K562 (cell line): Measurements from ENCODE around the gene MMP26. TPM values are rescaled to one million over a fixed set of nuclear protein-coding genes. Genes with fewer than 3 reads are reported as not detected.

Experiments used
- ATAC-seq: fragments of 200-7000 bp; cut with Tn5 transposase; 3 replicates; pipeline ENCODE4 v1.9.1; 2020; ENCODE audit warnings: moderate library complexity
- BruUV-seq: library from RNA; stranded (reverse); fragments of 400-500 nt; replicated peaks from 2 replicates; lab custom pipeline; 2021; lab: Mats Ljungman, UMichigan
- CTCF ChIA-PET: fragments of 300-600 bp; formaldehyde crosslinking; extraction: SDS; loops from one replicate; lab custom pipeline; 2021; ENCODE audit warnings: low intra/inter-chr PET ratio; lab: Yijun Ruan, JAX
- POLR2A ChIA-PET: fragments of 300-600, 350-650 bp; sonication (Branson Sonifier 250); formaldehyde crosslinking; extraction: SDS; loops from one replicate; lab custom pipeline; 2021; ENCODE audit warnings: antibody characterized with exemption, inconsistent platforms; lab: Yijun Ruan, JAX
- DNase-seq, 4 experiments: peaks; one replicate each; pipeline versions ENCODE4 v3.0.0 to v3.0.0-alpha.2; 2011 to 2018; ENCODE audit warnings: low spot score in 3 of 4, mixed read lengths in 3 of 4; ENCODE audit errors: extremely low read depth in 1 of 4
- FAIRE-seq: peaks from 2 replicates; lab custom pipeline; 2011; peaks lifted over from hg19 to GRCh38; lab: Jason Lieb, UNC
- H2AFZ ChIP-seq: 2 replicates; pipeline ENCODE4 v1.6.0; 2011; ENCODE audit warnings: low read depth, low read length, control low read depth, inconsistent platforms
- H3K27ac ChIP-seq: fragments of 200-600 bp; 3 replicates; pipeline ENCODE4 v1.8.0; 2011; ENCODE audit warnings: low read depth, mild to moderate bottlenecking, control low read depth, inconsistent platforms, low read length, moderate library complexity, mixed read lengths; ENCODE audit errors: extremely low read depth
- H3K27me3 ChIP-seq, 2 experiments: fragments of 300-600 bp in 1 of 2; 2 replicates in 1 of 2; 3 replicates in 1 of 2; pipeline versions ENCODE4 v1.6.0 to v1.8.0; 2011; ENCODE audit warnings: inconsistent platforms in 2 of 2, low read length in 2 of 2, mild to moderate bottlenecking in 1 of 2, mixed read lengths in 1 of 2, moderate library complexity in 1 of 2; ENCODE audit not compliant: control insufficient read depth in 2 of 2, insufficient read depth in 2 of 2
- H3K36me3 ChIP-seq: fragments of 300-600 bp; 3 replicates; pipeline ENCODE4 v1.8.0; 2011; ENCODE audit warnings: mild to moderate bottlenecking, low read length, inconsistent platforms; ENCODE audit not compliant: control insufficient read depth, insufficient read depth
- H3K4me1 ChIP-seq, 2 experiments: fragments of 200-600 bp in 1 of 2; replicated peaks in 1 of 2; 2 replicates in 1 of 2; 3 replicates in 1 of 2; pipeline versions ENCODE4 v1.5.1 to v1.8.0; 2011; ENCODE audit warnings: inconsistent platforms in 2 of 2, low read length in 2 of 2, mild to moderate bottlenecking in 1 of 2, mixed read lengths in 1 of 2, moderate library complexity in 1 of 2; ENCODE audit not compliant: control insufficient read depth in 2 of 2, insufficient read depth in 2 of 2
- H3K4me2 ChIP-seq: 2 replicates; pipeline ENCODE4 v1.6.1; 2011; ENCODE audit warnings: low read length, control low read depth, inconsistent platforms, mixed read lengths; ENCODE audit not compliant: insufficient read depth
- H3K4me3 ChIP-seq: fragments of 200-600 bp; sonication (generic), shearing (Covaris generic); 2 replicates; pipeline ENCODE4 v1.5.1; 2016; ENCODE audit warnings: control low read depth, inconsistent platforms
- H3K79me2 ChIP-seq: fragments of 200-600 bp; 3 replicates; pipeline ENCODE4 v1.8.0; 2011; ENCODE audit warnings: low read length, inconsistent platforms; ENCODE audit not compliant: control insufficient read depth, insufficient read depth
- H3K9ac ChIP-seq, 2 experiments: 2 replicates each; pipeline versions ENCODE4 v1.6.0 to v1.6.1; 2011; ENCODE audit warnings: low read depth in 2 of 2, low read length in 2 of 2, control low read depth in 1 of 2, inconsistent platforms in 1 of 2, mild to moderate bottlenecking in 1 of 2, mixed read lengths in 1 of 2; ENCODE audit not compliant: insufficient read depth in 1 of 2
- H3K9me1 ChIP-seq: one replicate; pipeline ENCODE4 v1.6.0; 2011; ENCODE audit warnings: inconsistent platforms, mild to moderate bottlenecking, low read length, moderate library complexity; ENCODE audit not compliant: control insufficient read depth, insufficient read depth
- H3K9me3 ChIP-seq: replicated peaks from 2 replicates; pipeline ENCODE4 v1.5.1; 2011; ENCODE audit warnings: low read depth, low read length, inconsistent platforms; ENCODE audit not compliant: control insufficient read depth, insufficient read depth
- H4K20me1 ChIP-seq: replicated peaks from 2 replicates; pipeline ENCODE4 v1.6.1; 2011; ENCODE audit warnings: low read length, inconsistent platforms, mixed read lengths; ENCODE audit not compliant: control insufficient read depth, insufficient read depth
- CLOCK ChIP-seq: fragments of 250-450 bp; sonication (Bioruptor Pico); IDR thresholded peaks from 2 replicates; pipeline ENCODE4 v1.4.0; 2020; ENCODE audit warnings: mild to moderate bottlenecking, moderate library complexity, borderline replicate concordance
- KAT2B ChIP-seq: IDR thresholded peaks from one replicate; pipeline ENCODE4 v1.6.1; 2012; ENCODE audit warnings: low read depth, mild to moderate bottlenecking, control low read depth, inconsistent platforms, low read length, moderate library complexity
- MCM5 ChIP-seq: fragments of 450-650 bp; IDR thresholded peaks from 2 replicates; pipeline ENCODE4 v1.6.1; 2016; ENCODE audit warnings: low read depth
- MXI1 ChIP-seq: IDR thresholded peaks from 2 replicates; pipeline ENCODE4 v1.6.1; 2011; ENCODE audit warnings: low read depth, mild to moderate bottlenecking, improper control_type of control experiment, low read length
- NRF1 ChIP-seq, 2 experiments: fragments of 450-650 bp; IDR thresholded peaks in 1 of 2; conservative IDR thresholded peaks in 1 of 2; 2 replicates each; pipeline ENCODE4 v1.6.1; 2014; ENCODE audit warnings: mild to moderate bottlenecking in 2 of 2
- RBM22 ChIP-seq: fragments of 200-400 bp; formaldehyde crosslinking; IDR thresholded peaks from 2 replicates; pipeline ENCODE4 v1.6.1; 2018; ENCODE audit warnings: low read length, low read depth; ENCODE audit not compliant: poor library complexity, severe bottlenecking
- TFE3 ChIP-seq: fragments of 450-650 bp; formaldehyde crosslinking; IDR thresholded peaks from 2 replicates; pipeline ENCODE4 v1.4.0; 2020; ENCODE audit warnings: mild to moderate bottlenecking, mixed read lengths
- ZNF282 ChIP-seq: sonication (generic); formaldehyde crosslinking; IDR thresholded peaks from 2 replicates; pipeline ENCODE4 v1.8.1; 2023; ENCODE audit warnings: missing genetic modification reagents
- WGBS: fragments of 100-300 bp; shearing (Covaris generic); methylation state at CpG from one replicate; pipeline ENCODE4 v1.1.6; 2016; ENCODE audit warnings: low coverage, mixed read lengths; ENCODE audit not compliant: insufficient coverage; ENCODE audit errors: missing lambda C conversion rate; 5-methylcytosine and 5-hydroxymethylcytosine counted together
- in situ Hi-C: fragments of 300-500 bp; cut with MboI; formaldehyde crosslinking; loops from 4 replicates; pipeline ENCODE4 v1.15.0; 2018; ENCODE audit warnings: inconsistent platforms, mixed read lengths
- intact Hi-C: fragments of 100-400 bp; cut with micrococcal nuclease; formaldehyde crosslinking; loops from 2 replicates; pipeline ENCODE4 v1.14.2; 2022
- polyA plus RNA-seq, 8 experiments: library from polyadenylated mRNA; depleted of rRNA in 4 of 8; stranded (reverse) in 5 of 8; unstranded in 3 of 8; fragments of >200 nt; fragmentation: Nextera tagmentation in 2 of 8; fragmentation: Illumina TruSeq in 1 of 8; extraction: Ambion mirVana in 2 of 8; extraction: Trizol in 1 of 8; gene quantifications; 2 replicates each; pipeline versions ENCODE4 v1.2.1 to v1.2.3, GENCODE V29; 2011 to 2014; ENCODE audit warnings: inconsistent platforms in 1 of 8, missing spikeins in 1 of 8
- total RNA-seq, 7 experiments: library from RNA; depleted of rRNA in 6 of 7; stranded (reverse); fragments of >200 nt in 6 of 7; fragmentation: Illumina TruSeq in 2 of 7; extraction: Trizol in 2 of 7; gene quantifications; 2 replicates each; pipeline versions ENCODE4 v1.2.1 to v1.2.3, GENCODE V29; 2011 to 2021; ENCODE audit warnings: low replicate concordance in 1 of 7
- TF ChIP-seq, protein P1 (sequence below): IDR thresholded peaks from 2 replicates; pipeline ENCODE4 v1.6.1; 2012; ENCODE audit warnings: low read depth, low read length, improper control_type of control experiment, borderline replicate concordance

Gene MMP26
- total and polyA plus RNA-seq, 9 of the 15 experiments (the other 6 are each of a cell fraction or from before 2014, with no cell fraction given), result not detected

- TF ChIP-seq CLOCK, result no peak
- no peak for TF ChIP-seq NRF1 (conservative IDR thresholded peaks at IDR 0.05 in 1 of 2, IDR thresholded peaks at IDR 0.05 in 1 of 2)
- TF ChIP-seq KAT2B, result no peak
- TF ChIP-seq MCM5, result no peak
- TF ChIP-seq MXI1, result no peak
- TF ChIP-seq, protein P1, sequence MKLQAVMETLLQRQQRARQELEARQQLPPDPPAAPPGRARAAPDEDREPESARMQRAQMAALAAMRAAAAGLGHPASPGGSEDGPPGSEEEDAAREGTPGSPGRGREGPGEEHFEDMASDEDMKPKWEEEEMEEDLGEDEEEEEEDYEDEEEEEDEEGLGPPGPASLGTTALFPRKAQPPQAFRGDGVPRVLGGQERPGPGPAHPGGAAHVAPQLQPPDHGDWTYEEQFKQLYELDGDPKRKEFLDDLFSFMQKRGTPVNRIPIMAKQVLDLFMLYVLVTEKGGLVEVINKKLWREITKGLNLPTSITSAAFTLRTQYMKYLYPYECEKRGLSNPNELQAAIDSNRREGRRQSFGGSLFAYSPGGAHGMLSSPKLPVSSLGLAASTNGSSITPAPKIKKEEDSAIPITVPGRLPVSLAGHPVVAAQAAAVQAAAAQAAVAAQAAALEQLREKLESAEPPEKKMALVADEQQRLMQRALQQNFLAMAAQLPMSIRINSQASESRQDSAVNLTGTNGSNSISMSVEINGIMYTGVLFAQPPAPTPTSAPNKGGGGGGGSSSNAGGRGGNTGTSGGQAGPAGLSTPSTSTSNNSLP, result no peak
- TF ChIP-seq RBM22, result no peak
- TF ChIP-seq ZNF282 (CRISPR knock-in tag), result no peak
- TF ChIP-seq TFE3 (CRISPR knock-in tag), result no peak
- POLR2A ChIA-PET, result no interaction called here
- intact Hi-C loops (no loop called here), in situ Hi-C loops (no loop called here)
- CTCF ChIA-PET, result no interaction called here
- Histone ChIP-seq H3K36me3 (no peaks in the 10 kb centered on the region), H3K27ac (no peak overlapping the region), H3K9ac (no peak overlapping the region), H4K20me1 (no peaks in the 10 kb centered on the region), H3K79me2 (no peaks in the 10 kb centered on the region), H3K27me3 (peaks cover 0 to 3% of the 10 kb centered on the region in 2 experiments; a peak in 3 of 5 replicates), H3K9me1 (no peaks in the 10 kb centered on the region), H3K4me2 (no peak overlapping the region), H3K4me1 (no peaks in the 10 kb centered on the region), H3K9me3 (no peaks in the 10 kb centered on the region), H3K4me3 (no peak overlapping the region), H2AFZ (no peak overlapping the region)
- no peak for DNase-seq
- FAIRE-seq, result no peak
- no TSS peak for BruUV-seq
- no peak for ATAC-seq
- 0% methylated on average over 2 of the region's 2 CpGs for WGBS
Observed at GRCh38 chr11:4673781-4674180, 30.8 kb upstream of the MMP26 start.
